Stimulated activated CD4-positive, alpha-beta T cell treated with anti-CD3 and anti-CD28 coated beads, TNF-alpha, amount 100 ng/mL, for 48 hours (primary cell): ENCODE measurements around the gene PFKP.
"Not testable (repeated sequence)": the region's sequence is repeated elsewhere in the genome, so short reads cannot be mapped to it uniquely, and the experiment has no call there.

Experiments
- DNase-seq, 3 donors: peaks; one replicate each; pipeline ENCODE4 v3.0.0-alpha.2; 2020; ENCODE audit warnings: low read depth in 3 of 3

PFKP gene

GRCh38 chr10:3154666-3155065, 87.3 kb downstream of the PFKP start:
- no peak for DNase-seq

GRCh38 chr10:3159152-3159551, 91.8 kb downstream of the PFKP start:
- no peak for DNase-seq

- no peak for DNase-seq
Measured at GRCh38 chr10:3162533-3162932, 95.2 kb downstream of the PFKP start.

GRCh38 chr10:3163879-3164278, 96.5 kb downstream of the PFKP start:
- no peak for DNase-seq

- no peak for DNase-seq
Measured at GRCh38 chr10:3165196-3165595, 97.8 kb downstream of the PFKP start.

- no peak for DNase-seq
Measured at GRCh38 chr10:3166496-3167290, 99.3 kb downstream of the PFKP start.

- no peak for DNase-seq
Measured at GRCh38 chr10:3167611-3168330, 100.4 kb downstream of the PFKP start.

GRCh38 chr10:3169271-3169670, 101.9 kb downstream of the PFKP start:
- DNase-seq: no peak

- no peak for DNase-seq
Measured at GRCh38 chr10:3169673-3170072, 102.3 kb downstream of the PFKP start.

- DNase-seq: not testable (repeated sequence)
Measured at GRCh38 chr10:3171488-3171887, 104.1 kb downstream of the PFKP start.

GRCh38 chr10:3172081-3172445, 104.7 kb downstream of the PFKP start:
- peak in 1 of 3 donors; percentile 19 for DNase-seq

GRCh38 chr10:3172446-3173170, 105.3 kb downstream of the PFKP start, which contains the start of gene PITRM1:
TSS of gene PITRM1 (minus strand) at chr10:3172782. CDS start at chr10:3172772, 10 bp downstream.
- DNase-seq: peak; percentile 98 to 99 (median 98)

- peak in 2 of 3 donors; percentile 71 to 75 for DNase-seq
Measured at GRCh38 chr10:3173171-3173878, 106.0 kb downstream of the PFKP start.

GRCh38 chr10:3178042-3178441, 110.7 kb downstream of the PFKP start:
- no peak for DNase-seq

- DNase-seq: no peak
Measured at GRCh38 chr10:3179174-3179573, 111.8 kb downstream of the PFKP start.

GRCh38 chr10:3180355-3181025, 113.1 kb downstream of the PFKP start:
- DNase-seq: no peak

- no peak for DNase-seq
Measured at GRCh38 chr10:3185386-3185785, 118.0 kb downstream of the PFKP start.

- peak; percentile 18 to 55 (median 27) for DNase-seq
Measured at GRCh38 chr10:3186368-3186767, 119.0 kb downstream of the PFKP start.
